Endothelial cell of umbilical vein (primary cell): ENCODE results near the gene USP40.

Experiments
- CTCF ChIP-seq, 2 donors: IDR thresholded peaks; 1 replicate in 1 of 2; 2 replicates in 1 of 2; pipeline ENCODE4 v1.5.1; 2011; ENCODE audit warnings: low read length in 2 of 2, mild to moderate bottlenecking in 2 of 2, moderate library complexity in 2 of 2, control low read depth in 1 of 2, inconsistent platforms in 1 of 2, low read depth in 1 of 2; ENCODE audit not compliant: insufficient read depth in 1 of 2; ENCODE audit errors: extremely low read depth in 1 of 2
- POLR2A ChIP-seq: IDR thresholded peaks from 2 replicates; pipeline ENCODE4 v1.6.1; 2012; ENCODE audit warnings: low read depth, mild to moderate bottlenecking, control low read depth, low read length

GRCh38 chr2:233455006-233455405 lies 111.6 kb downstream of the USP40 start:
- TF ChIP-seq POLR2A (no peak), CTCF (IDR thresholded peaks at IDR 0.05; ENCODE audit: extremely low read depth in 1 of 2, insufficient read depth in 1 of 2, low read depth in 1 of 2, low read length in 2 of 2) (no peak)
